ENCODE data around the gene FBXO27. TPM values are rescaled to one million over a fixed set of nuclear protein-coding genes. Genes with fewer than 3 reads are reported as not detected.
A peak's percentile ranks its signal among the peaks of the same experiment; 100 is the strongest.

FBXO27 gene
- total and polyA plus RNA-seq, 2 of the 13 experiments (the other 11 are each of a cell fraction or from before 2014, with no cell fraction given) = 0.15 to 2.8 TPM

GRCh38 chr19:39053276-39054090 lies 21.1 kb upstream of the FBXO27 start:
- Histone ChIP-seq H3K79me2 (ENCODE audit: insufficient read depth, low read length) (no peaks in the 10 kb centered on the region), H3K36me3 (replicated peaks in 1 of 2; ENCODE audit: control insufficient read depth in 1 of 2, insufficient read depth in 2 of 2, low read length in 2 of 2) (no peaks in the 10 kb centered on the region), H3K4me2 (ENCODE audit: low read depth, low read length) (peak overlapping the region; percentile 63), H3K4me1 (ENCODE audit: insufficient read depth, low read length) (peaks cover 40% of the 10 kb centered on the region), H3K27me3 (ENCODE audit: control insufficient read depth in 1 of 2, insufficient read depth in 2 of 2, low read length in 2 of 2) (no peaks in the 10 kb centered on the region), H4K20me1 (ENCODE audit: insufficient read depth, low read length) (no peaks in the 10 kb centered on the region), H3K9me3 (ENCODE audit: low read length) (peaks cover 5% of the 10 kb centered on the region; the same call in 1 of the 2 replicates), H3K27ac (ENCODE audit: extremely low read length, insufficient read depth, low read length) (no peak overlapping the region), H2AFZ (ENCODE audit: low read length) (no peak overlapping the region), H3K4me3 (replicated peaks in 1 of 3; ENCODE audit: insufficient read depth in 1 of 3, low read depth in 2 of 3, low read length in 3 of 3) (peak overlapping the region in 1 of 3 experiments; percentile 22; a peak in 1 of 6 replicates), H3K9ac (ENCODE audit: insufficient read depth, low read depth, low read length) (no peak overlapping the region)
- WGBS (ENCODE audit: low lambda C conversion rate) = 6% methylated on average over 13 of the region's 18 CpGs
- BruUV-seq (replicated peaks) = no TSS peak
- in situ Hi-C loops (cut with HindIII; ENCODE audit: extremely low pct_ligation_motif_present, low pct_unique_long_range_greater_than_20kb) = no loop called here
- CTCF ChIA-PET (ENCODE audit: low intra/inter-chr PET ratio, low total read pairs) = no interaction called here
- DNase-seq (ENCODE audit: low spot score) (peak; percentile 68), FAIRE-seq (peak; percentile 12), ATAC-seq (peak; percentile 81)
- intact Hi-C loops (cut with micrococcal nuclease; ENCODE audit: unreplicated experiment) = loop anchor here (5.0 kb wide), 1 partner anchor 76 kb away; the partner anchor contains the start of gene FBXO17
- POLR2A ChIA-PET = no interaction called here
- 0 out of 2 replicates have a peak, but pooled peaks have one; percentile 56 for TF ChIP-seq ZNF451 (CRISPR knock-in tag; IDR thresholded peaks at IDR 0.05)
- no peak for TF ChIP-seq TP53 (CRISPR knock-in tag; conservative IDR thresholded peaks at IDR 0.05)
- peak; percentile 97 for TF ChIP-seq SP5 (CRISPR knock-in tag; IDR thresholded peaks at IDR 0.05; ENCODE audit: borderline replicate concordance, low read depth)
- no peak for TF ChIP-seq ZNF879 (CRISPR knock-in tag; IDR thresholded peaks at IDR 0.05)
- 0 out of 2 replicates have a peak, but pooled peaks have one; percentile 21 for TF ChIP-seq CBFB (CRISPR knock-in tag; IDR thresholded peaks at IDR 0.05)
- no peak for TF ChIP-seq SCMH1 (CRISPR knock-in tag; IDR thresholded peaks at IDR 0.05; ENCODE audit: borderline replicate concordance)
- TF ChIP-seq MED1 (CRISPR knock-in tag; IDR thresholded peaks at IDR 0.05) = peak; percentile 49; the same call in 1 of the 2 replicates
- peak; percentile 35; the same call in 1 of the 2 replicates for TF ChIP-seq GABPB1 (CRISPR knock-in tag; IDR thresholded peaks at IDR 0.05)
- no peak for TF ChIP-seq ZNF484 (CRISPR knock-in tag; IDR thresholded peaks at IDR 0.05; ENCODE audit: borderline replicate concordance, low read depth)
- TF ChIP-seq RXRB (CRISPR knock-in tag; IDR thresholded peaks at IDR 0.05; ENCODE audit: borderline replicate concordance) = no peak
- peak; percentile 66; the same call in 1 of the 2 replicates for TF ChIP-seq TFAP4 (IDR thresholded peaks at IDR 0.05; ENCODE audit: borderline replicate concordance, low read depth)
- 0 out of 2 replicates have a peak, but pooled peaks have one; percentile 30 for TF ChIP-seq SPEN (CRISPR knock-in tag; IDR thresholded peaks at IDR 0.05; ENCODE audit: low read depth)
- peak in 1 of 2 experiments; percentile 39; a peak in 1 of 4 replicates for TF ChIP-seq EP300 (IDR thresholded peaks at IDR 0.05; ENCODE audit: low read depth in 2 of 2, low read length in 2 of 2)
- no peak for TF ChIP-seq EP300 (CRISPR knock-in tag; IDR thresholded peaks at IDR 0.05; ENCODE audit: borderline replicate concordance)
- TF ChIP-seq ZNF713 (CRISPR knock-in tag; IDR thresholded peaks at IDR 0.05) = no peak
- TF ChIP-seq RBFOX2 (IDR thresholded peaks at IDR 0.05; ENCODE audit: low read depth, low read length) = no peak
- TF ChIP-seq SP4 (CRISPR knock-in tag; IDR thresholded peaks at IDR 0.05) = no peak
- 0 out of 2 replicates have a peak, but pooled peaks have one; percentile 59 for TF ChIP-seq PCBP1 (IDR thresholded peaks at IDR 0.05; ENCODE audit: borderline replicate concordance, low read depth, low read length)
- no peak for TF ChIP-seq ZNF180 (CRISPR knock-in tag; IDR thresholded peaks at IDR 0.05; ENCODE audit: borderline replicate concordance, low read depth)
- no peak for TF ChIP-seq ZFP41 (CRISPR knock-in tag; IDR thresholded peaks at IDR 0.05; ENCODE audit: borderline replicate concordance)
- TF ChIP-seq MLX (CRISPR knock-in tag; IDR thresholded peaks at IDR 0.05) = peak; percentile 84
- peak; percentile 12; the same call in 1 of the 2 replicates for TF ChIP-seq ZFY (CRISPR knock-in tag; IDR thresholded peaks at IDR 0.05)
- no peak for TF ChIP-seq ZNF136 (CRISPR knock-in tag; IDR thresholded peaks at IDR 0.05; ENCODE audit: low read depth)
- TF ChIP-seq SMARCC2 (IDR thresholded peaks at IDR 0.05) = no peak
- TF ChIP-seq FOSL2 (CRISPR knock-in tag; IDR thresholded peaks at IDR 0.05) = peak; percentile 45; the same call in 1 of the 2 replicates
